CD4-positive, alpha-beta T cell (primary cell): ENCODE measurements around the gene MTUS2. TPM values are rescaled to one million over a fixed set of nuclear protein-coding genes. Genes with fewer than 3 reads are reported as not detected.

Source experiments
- ATAC-seq: fragments of 200-7000 bp; cut with Tn5 transposase; one replicate; pipeline ENCODE4 v1.10.0; 2022; ENCODE audit warnings: mild to moderate bottlenecking; ENCODE audit not compliant: poor library complexity
- CTCF ChIA-PET: fragments of 350-600 bp; sonication (Branson Sonifier 250); formaldehyde crosslinking; loops from one replicate; lab custom pipeline; 2021; ENCODE audit warnings: antibody characterized with exemption, inconsistent platforms; lab: Charles Lee
- POLR2A ChIA-PET: fragments of 350-600 bp; sonication (Branson Sonifier 250); formaldehyde crosslinking; loops from one replicate; lab custom pipeline; 2021; ENCODE audit warnings: antibody characterized with exemption, inconsistent platforms; lab: Charles Lee
- DNase-seq, 14 experiments: peaks; one replicate each; pipeline ENCODE4 v3.0.0-alpha.2; 2013 to 2020; ENCODE audit warnings: mixed read lengths in 2 of 14
- H3K27ac ChIP-seq, 2 donors: one replicate each; pipeline versions ENCODE4 v1.5.1 to v1.7.0; 2013; ENCODE audit warnings: low read length in 2 of 2, low read depth in 1 of 2, mild to moderate bottlenecking in 1 of 2
- H3K27me3 ChIP-seq, 2 experiments: 1 replicate in 1 of 2; 2 replicates in 1 of 2; pipeline versions ENCODE4 v1.6.1 to v1.7.0; 2013; ENCODE audit warnings: low read length in 2 of 2, control low read depth in 1 of 2, mild to moderate bottlenecking in 1 of 2, moderate library complexity in 1 of 2; ENCODE audit not compliant: insufficient read depth in 2 of 2, control insufficient read depth in 1 of 2
- H3K36me3 ChIP-seq: one replicate; pipeline ENCODE4 v1.6.1; 2013; ENCODE audit warnings: low read length, control low read depth; ENCODE audit not compliant: insufficient read depth
- H3K4me1 ChIP-seq: one replicate; pipeline ENCODE4 v1.6.1; 2013; ENCODE audit warnings: low read length, control low read depth; ENCODE audit not compliant: insufficient read depth
- H3K4me3 ChIP-seq: one replicate; pipeline ENCODE4 v1.5.1; 2013; ENCODE audit warnings: mild to moderate bottlenecking, low read length, moderate library complexity
- H3K9me3 ChIP-seq, 2 experiments: 1 replicate in 1 of 2; 2 replicates in 1 of 2; pipeline versions ENCODE4 v1.6.1 to v1.7.0; 2013; ENCODE audit warnings: low read length in 2 of 2, mild to moderate bottlenecking in 2 of 2, control low read depth in 1 of 2, moderate library complexity in 1 of 2; ENCODE audit not compliant: control insufficient read depth in 1 of 2, insufficient read depth in 1 of 2
- H3K27ac Mint-ChIP-seq: one replicate; pipeline ENCODE4 v1.8.0; 2020; ENCODE audit warnings: mixed read lengths
- H3K27me3 Mint-ChIP-seq: one replicate; pipeline ENCODE4 v1.8.0; 2021; ENCODE audit warnings: mixed read lengths
- H3K36me3 Mint-ChIP-seq: one replicate; pipeline ENCODE4 v1.8.0; 2021; ENCODE audit warnings: low read depth, mixed read lengths
- H3K4me1 Mint-ChIP-seq: one replicate; pipeline ENCODE4 v1.8.0; 2021; ENCODE audit warnings: low read depth, mixed read lengths
- H3K4me3 Mint-ChIP-seq: one replicate; pipeline ENCODE4 v1.8.0; 2020; ENCODE audit warnings: mild to moderate bottlenecking, mixed read lengths
- H3K9me3 Mint-ChIP-seq: one replicate; pipeline ENCODE4 v1.8.0; 2020; ENCODE audit warnings: mixed read lengths
- CTCF ChIP-seq: fragments of 200-600 bp; IDR thresholded peaks from one replicate; pipeline ENCODE4 v1.8.0; 2022; ENCODE audit warnings: antibody characterized with exemption, mild to moderate bottlenecking
- intact Hi-C, 2 experiments: fragments of 100-400 bp; cut with DNase I in 1 of 2; cut with micrococcal nuclease in 1 of 2; formaldehyde crosslinking; loops; one replicate each; pipeline versions ENCODE4 v1.15.1 to v1.9.0; 2023 to 2025; cut with DNase I, micrococcal nuclease
- total RNA-seq, 174 experiments: library from RNA in 2 of 174; stranded (reverse) in 2 of 174; gene quantifications; one replicate each; pipeline ENCODE4 v1.2.3 and lab custom pipeline; 2021 to 2026

The MTUS2 gene
- total RNA-seq, 2 experiments from 2014 or later: 0.38 to 0.81 TPM

GRCh38 chr13:28837111-28837510 is 17.0 kb downstream of the MTUS2 start:
- no peak overlapping the region for H3K4me3 ChIP-seq
- peaks cover 0 to 4% of the 10 kb centered on the region in 2 experiments for H3K9me3 ChIP-seq
- TF ChIP-seq CTCF: no peak
- ChIA-PET CTCF (no interaction called here), POLR2A (no interaction called here)
- no peak overlapping the region for H3K4me3 Mint-ChIP-seq
- peaks cover 6% of the 10 kb centered on the region for H3K27me3 Mint-ChIP-seq
- DNase-seq (no peak), ATAC-seq (no peak)
- H3K27ac ChIP-seq: no peak overlapping the region
- no peaks in the 10 kb centered on the region for H3K4me1 Mint-ChIP-seq
- no peaks in the 10 kb centered on the region for H3K36me3 Mint-ChIP-seq
- no peak overlapping the region for H3K27ac Mint-ChIP-seq
- intact Hi-C loops: no loop called here
- H3K36me3 ChIP-seq: no peaks in the 10 kb centered on the region
- H3K9me3 Mint-ChIP-seq: no peaks in the 10 kb centered on the region
- no peaks in the 10 kb centered on the region for H3K27me3 ChIP-seq
- H3K4me1 ChIP-seq: no peaks in the 10 kb centered on the region

GRCh38 chr13:28843639-28844038 is 23.5 kb downstream of the MTUS2 start:
- CTCF ChIA-PET: no interaction called here
- Mint-ChIP-seq H3K27me3 (peaks cover 15% of the 10 kb centered on the region), H3K4me3 (no peak overlapping the region), H3K4me1 (no peaks in the 10 kb centered on the region), H3K36me3 (no peaks in the 10 kb centered on the region), H3K9me3 (no peaks in the 10 kb centered on the region), H3K27ac (no peak overlapping the region)
- no peak overlapping the region for H3K27ac ChIP-seq
- peaks cover 0 to 4% of the 10 kb centered on the region in 2 experiments for H3K9me3 ChIP-seq
- POLR2A ChIA-PET: no interaction called here
- no peaks in the 10 kb centered on the region for H3K27me3 ChIP-seq
- ATAC-seq: no peak
- H3K4me3 ChIP-seq: no peak overlapping the region
- TF ChIP-seq CTCF: no peak
- no peak for DNase-seq
- H3K36me3 ChIP-seq: no peaks in the 10 kb centered on the region
- intact Hi-C loops: no loop called here
- H3K4me1 ChIP-seq: no peaks in the 10 kb centered on the region

GRCh38 chr13:28849441-28849840 is 29.3 kb downstream of the MTUS2 start:
- Histone ChIP-seq H3K27ac (no peak overlapping the region), H3K4me1 (no peaks in the 10 kb centered on the region), H3K36me3 (no peaks in the 10 kb centered on the region), H3K27me3 (no peaks in the 10 kb centered on the region), H3K9me3 (no peaks in the 10 kb centered on the region), H3K4me3 (no peak overlapping the region)
- ChIA-PET POLR2A (no interaction called here), CTCF (interaction anchor here (0.9 kb wide), 1 partner anchor 10 kb away, joined by 3 read pairs; no protein-coding TSS in a partner anchor)
- intact Hi-C loops: no loop called here
- H3K9me3 Mint-ChIP-seq: no peaks in the 10 kb centered on the region
- H3K4me1 Mint-ChIP-seq: no peaks in the 10 kb centered on the region
- H3K27me3 Mint-ChIP-seq: peaks cover 25% of the 10 kb centered on the region
- ATAC-seq (no peak), DNase-seq (no peak)
- no peak overlapping the region for H3K27ac Mint-ChIP-seq
- TF ChIP-seq CTCF: no peak
- H3K36me3 Mint-ChIP-seq: no peaks in the 10 kb centered on the region
- no peak overlapping the region for H3K4me3 Mint-ChIP-seq
